GM18858 (cell line): Measurements from ENCODE around the gene SCAI.
"Not testable (repeated sequence)": the region's sequence is repeated elsewhere in the genome, so short reads cannot be mapped to it uniquely, and the experiment has no call there.

Experiments used
- ATAC-seq: cut with Tn5 transposase; IDR thresholded peaks from one replicate; pipeline ENCODE4 v1.9.1; 2021; ENCODE audit not compliant: unreplicated experiment

The SCAI gene

DNA sequence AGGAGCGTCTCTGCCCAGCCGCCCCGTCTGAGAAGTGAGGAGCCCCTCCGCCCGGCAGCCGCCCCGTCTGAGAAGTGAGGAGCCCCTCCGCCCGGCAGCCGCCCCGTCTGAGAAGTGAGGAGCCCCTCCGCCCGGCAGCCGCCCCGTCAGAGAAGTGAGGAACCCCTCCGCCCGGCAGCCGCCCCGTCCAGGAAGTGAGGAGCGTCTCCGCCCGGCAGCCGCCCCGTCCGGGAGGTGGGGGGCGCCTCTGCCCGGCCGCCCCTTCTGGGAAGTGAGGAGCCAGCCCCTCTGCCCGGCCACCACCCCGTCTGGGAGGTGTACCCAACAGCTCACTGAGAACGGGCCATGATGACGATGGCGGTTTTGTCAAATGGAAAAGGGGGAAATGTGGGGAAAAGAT lies 34.8 kb downstream of the SCAI start:
- not testable (repeated sequence) for ATAC-seq

DNA sequence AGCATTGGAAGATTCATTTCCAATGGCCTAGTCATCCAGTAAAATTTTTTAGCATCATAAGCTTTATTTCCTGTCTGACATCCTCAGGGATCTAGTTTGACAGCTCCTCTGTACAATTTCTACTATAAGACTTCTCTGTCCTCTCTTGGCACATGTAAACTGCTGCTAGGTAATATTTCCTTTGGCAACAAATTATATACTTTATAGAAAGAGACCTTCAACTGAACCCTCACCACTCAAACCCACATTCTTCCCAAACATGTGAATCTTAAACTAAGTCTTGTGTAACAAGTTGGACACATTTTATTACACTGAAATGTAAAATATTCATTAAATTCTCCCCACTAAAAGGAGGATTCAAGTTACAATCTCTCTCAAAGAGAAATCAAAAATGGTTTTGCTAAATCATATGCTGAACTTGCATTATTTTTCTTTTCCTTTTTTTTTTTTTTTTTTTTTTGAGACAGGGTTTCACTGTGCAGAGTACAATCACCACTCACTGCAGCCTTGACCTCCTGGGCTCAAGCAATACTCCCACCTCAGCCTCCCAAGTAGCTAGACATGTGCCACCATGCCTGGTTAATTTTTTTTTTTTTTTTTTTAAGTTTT lies 36.9 kb downstream of the SCAI start:
- ATAC-seq: no peak

DNA sequence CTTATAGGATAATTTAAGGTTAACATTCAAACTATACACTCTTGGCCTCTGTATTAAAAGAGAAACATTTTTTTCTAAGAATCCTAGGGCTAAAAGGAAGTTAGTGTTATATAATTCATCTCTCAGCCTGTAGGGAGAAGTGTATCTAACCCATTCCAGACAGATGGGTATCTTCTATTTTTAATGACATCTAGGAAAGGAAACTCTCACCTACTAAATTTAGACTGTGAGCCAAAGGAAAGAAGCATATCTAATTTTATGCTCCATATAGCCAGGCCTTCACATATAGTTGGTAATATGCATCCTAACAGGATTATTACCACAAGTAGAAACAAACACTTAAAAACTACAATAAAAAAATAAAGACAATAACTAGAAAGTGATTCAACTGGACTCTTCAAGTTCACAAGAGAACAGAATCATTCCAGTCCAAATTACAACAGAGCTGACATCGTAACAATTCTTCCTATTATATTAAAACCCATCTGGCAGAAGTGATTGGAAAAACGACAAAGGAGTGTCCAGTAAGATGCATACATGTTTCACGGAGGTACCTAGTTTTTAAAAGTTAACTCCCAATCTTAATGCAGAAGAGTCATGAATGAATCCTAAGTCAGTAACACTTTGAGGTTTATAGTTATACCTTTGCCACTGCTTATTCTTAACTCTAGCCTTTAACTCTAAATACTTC lies 39.4 kb downstream of the SCAI start:
- no peak for ATAC-seq

DNA sequence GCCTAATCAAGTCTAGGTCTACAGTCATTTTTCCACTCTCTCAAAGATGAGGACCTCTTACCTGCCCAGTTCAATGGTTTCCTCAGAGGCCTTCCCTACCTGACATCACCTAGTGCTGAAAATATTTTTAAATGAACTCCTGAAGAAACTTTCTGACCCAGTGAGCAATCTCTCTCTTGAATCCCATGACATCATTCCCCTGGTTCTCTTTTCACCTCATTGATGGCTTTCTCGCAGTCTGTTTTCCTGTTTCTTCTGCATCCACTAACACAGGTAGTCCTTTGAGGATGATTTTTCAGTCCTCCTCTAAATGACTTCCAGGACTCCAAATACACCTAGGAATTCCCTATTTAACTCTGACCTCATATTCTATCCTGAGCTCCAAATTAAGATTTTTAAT lies 40.3 kb downstream of the SCAI start:
- ATAC-seq: no peak

DNA sequence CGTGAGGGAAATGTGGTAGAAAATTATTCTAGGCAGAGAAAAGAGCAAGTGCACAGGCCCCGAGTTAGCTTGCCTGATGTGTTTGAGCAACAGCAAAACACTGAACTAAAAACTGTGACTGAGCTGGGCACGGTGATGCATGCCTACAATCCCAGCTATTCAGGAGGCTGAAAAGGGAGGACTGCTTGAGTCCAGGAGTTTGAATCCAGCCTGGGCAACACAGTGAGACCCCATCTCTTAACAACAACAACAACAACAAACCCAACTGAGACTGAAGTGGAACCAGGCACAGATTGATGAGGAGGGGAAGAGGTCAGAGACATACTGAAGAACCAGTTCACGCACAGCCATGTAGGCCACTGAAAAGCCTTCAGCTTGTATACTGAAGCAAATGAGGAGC lies 42.5 kb downstream of the SCAI start:
- no peak for ATAC-seq

DNA sequence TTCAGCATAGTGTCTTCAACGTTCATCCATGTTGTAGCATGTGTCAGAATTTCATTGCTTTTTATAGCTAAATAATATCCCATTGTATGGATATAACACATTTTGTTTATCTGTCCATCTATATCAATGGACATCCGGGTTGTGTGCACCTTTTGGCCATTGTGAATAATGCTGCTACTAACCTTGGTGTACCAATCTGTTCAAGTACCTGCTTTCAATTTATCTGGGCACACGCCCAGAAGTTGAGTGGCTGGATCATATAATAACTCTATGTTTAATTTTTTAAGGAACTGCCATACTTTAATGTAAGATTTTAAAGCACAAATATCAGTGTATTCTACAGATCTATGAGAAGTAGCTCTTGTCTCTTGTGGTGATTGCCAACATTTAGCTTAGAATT lies 43.5 kb downstream of the SCAI start:
- ATAC-seq: no peak

DNA sequence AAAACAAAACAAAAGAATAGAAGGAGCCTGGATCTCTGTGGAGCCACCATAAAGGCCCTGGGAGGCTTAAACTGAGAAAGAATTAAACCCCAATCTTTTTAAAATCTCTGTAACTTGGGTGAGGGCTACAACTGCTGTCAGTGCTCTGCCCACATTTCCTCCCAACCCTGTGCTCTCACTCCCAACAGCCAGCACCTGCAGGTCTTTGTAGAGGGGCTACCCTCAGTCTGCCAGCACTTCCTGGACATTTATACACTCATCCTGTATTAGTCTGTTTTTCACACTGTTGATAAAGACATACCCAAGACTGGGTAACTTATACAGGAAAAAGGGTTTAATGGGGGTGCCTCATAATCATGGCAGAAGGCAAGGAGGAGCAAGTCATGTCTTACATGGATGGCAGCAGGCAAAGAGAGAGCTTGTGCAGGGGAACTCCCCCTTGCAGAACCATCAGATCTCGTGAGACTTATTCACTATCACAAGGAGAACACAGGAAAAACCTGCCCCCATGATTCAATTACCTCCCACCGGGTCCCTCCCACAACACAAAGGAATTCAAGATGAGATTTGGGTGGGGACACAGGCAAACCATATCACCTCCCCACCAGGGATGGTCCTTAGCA lies 47.4 kb downstream of the SCAI start:
- no peak for ATAC-seq

DNA sequence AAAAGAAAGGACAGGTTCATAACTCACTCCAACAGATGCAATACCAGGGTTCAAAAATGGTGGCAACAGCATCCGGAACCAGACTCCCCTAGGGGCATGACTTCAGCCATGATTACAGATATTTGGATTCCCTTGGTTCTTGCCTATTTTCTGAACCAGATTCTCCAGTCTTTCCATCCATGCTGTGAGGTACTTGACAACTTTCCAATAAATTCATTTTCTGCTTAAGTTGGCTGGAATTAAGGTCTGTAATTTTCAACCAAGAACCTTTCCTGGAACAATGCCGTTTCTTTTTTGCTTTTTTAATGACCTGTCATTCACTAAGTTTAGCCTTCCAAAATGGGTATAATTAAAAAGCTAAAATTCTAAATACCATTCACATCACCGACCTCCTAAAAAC lies 52.2 kb downstream of the SCAI start:
- no peak for ATAC-seq

DNA sequence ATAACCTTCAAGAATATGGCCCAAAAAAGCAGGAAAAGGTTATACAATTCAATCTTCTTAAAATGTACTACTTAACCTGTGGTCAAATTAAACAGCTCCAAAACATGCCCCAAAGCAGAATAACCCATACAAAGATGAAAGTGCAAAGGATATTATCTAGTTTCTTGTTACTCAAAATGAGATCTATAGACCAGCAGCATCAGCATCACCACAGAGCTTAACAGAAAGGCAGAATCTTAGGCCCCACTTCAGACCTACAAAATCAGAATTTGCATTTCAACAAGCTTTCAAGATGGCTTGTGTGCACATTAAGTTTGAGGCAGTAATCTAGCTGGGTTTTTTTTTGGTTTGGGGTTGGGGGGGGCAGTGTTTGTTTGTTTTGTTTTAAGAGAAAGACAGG lies 54.0 kb downstream of the SCAI start:
- no peak for ATAC-seq

DNA sequence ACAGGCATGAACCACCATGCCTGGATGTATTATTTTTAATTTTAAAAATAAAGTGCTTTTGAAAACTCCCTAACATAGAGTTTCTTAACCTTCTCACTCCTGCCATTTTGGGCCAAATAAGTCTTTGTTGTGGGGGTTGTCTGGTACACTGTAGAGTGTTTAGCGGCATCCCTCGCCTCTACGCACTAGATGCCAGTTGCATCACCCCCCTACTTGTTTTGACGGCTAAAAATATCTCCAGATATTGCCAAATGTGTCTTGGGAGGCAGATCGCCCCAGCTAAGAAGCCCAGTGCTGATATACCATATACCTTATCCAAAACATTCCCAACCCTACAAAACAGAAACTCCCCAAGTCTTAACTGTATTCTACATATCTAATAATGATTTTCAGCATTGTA lies 54.6 kb downstream of the SCAI start:
- no peak for ATAC-seq

DNA sequence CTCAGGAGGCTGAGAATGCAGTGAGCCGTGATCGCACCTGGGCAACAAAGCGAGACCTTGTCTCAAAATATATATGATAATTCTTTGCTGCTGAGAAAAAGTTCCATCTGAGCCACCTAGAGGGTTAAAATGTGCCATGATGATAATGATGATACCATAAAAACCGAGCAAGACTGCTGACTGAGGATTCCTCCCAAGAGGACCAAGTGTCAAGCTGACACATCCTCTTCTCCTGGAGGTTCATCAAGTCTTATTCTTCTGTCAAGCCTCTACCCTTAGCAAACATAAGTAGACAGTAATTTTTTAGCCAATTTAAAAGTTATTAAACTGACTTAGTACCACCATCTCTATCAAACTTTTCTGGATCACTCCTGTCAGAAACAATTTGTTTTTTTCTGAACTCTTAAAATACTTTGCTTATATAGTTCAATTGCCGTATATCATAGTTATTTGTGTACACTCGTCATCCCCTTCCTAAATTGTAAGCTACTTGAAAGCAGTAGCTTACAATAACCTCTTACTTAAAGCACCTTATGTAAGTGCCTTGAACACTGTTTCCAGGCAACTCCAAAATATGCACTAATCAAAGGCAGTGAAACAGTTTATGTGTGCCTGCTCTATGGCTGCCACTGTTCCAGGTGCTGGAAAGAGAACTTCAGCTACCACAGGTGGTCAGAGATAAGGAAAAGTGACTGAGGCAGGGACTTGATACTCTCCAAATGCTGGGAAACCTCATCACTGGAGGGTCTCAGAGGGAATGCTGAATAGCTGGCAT lies 57.4 kb downstream of the SCAI start:
- no peak for ATAC-seq

DNA sequence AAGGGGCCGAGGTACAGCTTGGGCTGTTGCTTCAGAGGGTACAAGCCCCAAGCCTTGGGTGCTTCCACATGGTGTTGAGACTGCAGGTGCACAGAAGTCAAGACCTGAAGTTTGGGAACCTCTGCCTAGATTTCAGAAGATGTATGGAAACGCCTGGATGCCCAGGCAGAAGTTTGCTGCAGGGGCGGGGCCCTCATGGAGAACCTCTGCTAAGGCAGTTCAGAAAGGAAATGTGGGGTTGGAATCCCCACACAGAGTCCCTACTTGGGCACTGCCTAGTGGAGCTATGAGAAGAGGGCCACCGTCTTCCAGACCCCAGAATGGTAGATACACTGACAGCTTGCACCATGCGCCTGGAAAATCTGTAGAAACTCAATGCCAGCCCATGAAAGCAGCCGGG lies 61.1 kb downstream of the SCAI start:
- ATAC-seq: not testable (repeated sequence)

DNA sequence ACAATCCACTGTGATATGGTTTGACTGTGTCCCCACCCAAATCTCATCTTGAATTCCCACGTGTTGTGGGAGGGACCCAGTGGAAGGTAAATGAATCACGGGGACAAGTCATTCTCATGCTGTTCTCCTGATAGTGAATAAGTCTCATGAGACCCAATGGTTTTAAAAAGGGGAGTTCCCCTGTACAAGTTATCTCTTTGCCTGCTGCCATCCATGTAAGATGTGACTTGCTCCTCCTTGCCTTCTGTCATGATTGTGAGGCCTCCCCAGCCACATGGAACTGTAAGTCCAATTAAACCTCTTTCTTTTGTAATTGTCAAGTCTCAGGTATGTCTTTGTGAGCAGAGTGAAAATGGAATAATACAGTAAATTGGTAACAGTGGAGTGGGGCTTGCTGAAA lies 62.5 kb downstream of the SCAI start:
- ATAC-seq: not testable (repeated sequence)

DNA sequence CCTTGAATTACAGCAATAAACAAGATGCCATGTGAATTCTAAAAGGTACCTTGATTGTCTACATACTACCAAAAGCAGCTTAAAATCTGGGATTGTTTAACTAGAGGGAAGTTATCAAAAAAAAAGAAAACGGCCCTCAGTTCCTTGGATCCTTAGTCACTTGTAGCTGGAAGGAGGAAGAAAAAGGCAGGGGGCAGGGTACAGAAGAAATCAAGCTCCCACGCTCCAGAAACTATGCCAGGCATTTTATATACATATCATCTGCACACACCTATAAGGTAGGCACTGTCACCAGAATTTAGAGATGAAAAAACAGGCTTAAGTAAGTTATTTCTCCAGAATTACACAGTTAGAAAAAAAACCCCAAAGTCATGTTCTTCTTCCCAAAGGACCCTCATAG lies 63.4 kb downstream of the SCAI start:
- no peak for ATAC-seq

DNA sequence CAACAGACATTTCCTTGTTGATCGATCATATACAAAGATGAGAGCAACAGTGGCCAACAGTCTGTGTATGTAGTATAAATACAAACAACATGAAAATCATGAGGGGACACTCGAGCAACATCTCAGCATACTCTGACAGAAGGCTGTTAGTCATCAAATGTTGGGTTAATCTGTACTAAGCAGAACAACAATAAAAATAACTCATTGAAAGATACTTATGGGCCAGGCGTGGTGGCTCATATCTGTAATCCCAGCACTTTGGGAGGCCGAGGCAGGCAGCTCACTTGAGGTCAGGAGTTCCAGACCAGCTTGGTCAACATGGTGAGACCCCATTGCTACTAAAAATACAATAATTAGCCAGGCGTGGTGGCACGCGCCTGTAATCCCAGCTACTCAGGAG lies 67.3 kb downstream of the SCAI start:
- ATAC-seq: no peak

DNA sequence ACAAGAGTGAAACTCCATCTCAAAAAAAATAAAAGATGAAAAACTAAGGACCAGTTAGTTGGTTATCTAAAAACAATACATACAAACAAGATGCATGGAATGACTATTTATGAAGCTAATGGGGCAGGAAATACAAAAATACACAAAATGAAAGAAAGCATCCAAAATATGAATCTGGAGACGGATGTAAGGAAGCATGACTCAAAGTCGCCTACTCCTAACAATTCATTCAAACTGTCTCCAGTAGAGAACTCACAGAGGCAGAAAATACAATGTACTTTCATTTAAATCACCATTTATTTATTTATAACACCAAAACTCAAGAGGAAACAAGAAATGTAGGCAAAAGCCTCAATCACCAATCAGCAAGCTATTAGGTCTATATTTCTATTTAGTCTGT lies 68.4 kb downstream of the SCAI start:
- ATAC-seq: no peak

DNA sequence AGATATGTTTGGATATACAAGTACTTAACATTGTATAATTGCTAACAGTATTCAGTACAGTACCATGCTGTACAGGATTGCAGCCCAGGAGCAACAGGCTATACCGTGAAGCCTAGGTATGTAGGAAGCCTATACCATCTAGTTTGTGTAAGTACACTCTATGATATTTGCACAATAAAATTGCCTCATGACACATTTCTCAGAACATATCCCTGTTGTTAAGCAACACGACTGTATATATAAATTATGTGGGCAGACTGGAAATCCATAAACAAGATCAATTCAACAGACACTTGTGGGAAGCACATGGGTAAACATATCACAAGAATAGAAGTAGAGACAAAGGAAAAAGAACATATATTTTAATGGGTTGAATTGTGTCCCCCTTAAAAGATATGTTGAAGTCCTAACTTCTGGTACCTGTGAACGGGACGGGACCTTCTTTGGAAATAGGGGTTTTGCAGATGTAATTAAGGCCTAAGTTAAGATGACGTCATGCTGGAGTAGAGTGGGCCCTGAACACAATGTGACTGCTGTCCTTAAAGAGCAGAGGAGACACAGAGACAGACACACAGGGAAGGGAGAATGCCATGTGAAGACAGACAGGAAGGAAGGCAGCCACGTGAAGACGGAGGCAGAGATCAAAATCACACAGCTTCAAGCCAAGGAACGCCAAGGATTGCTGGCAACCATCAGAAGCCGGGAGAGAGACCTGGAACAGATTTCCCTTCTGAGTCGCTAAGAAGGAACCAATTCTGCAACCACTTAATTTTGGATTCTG lies 76.3 kb downstream of the SCAI start:
- ATAC-seq: no peak

DNA sequence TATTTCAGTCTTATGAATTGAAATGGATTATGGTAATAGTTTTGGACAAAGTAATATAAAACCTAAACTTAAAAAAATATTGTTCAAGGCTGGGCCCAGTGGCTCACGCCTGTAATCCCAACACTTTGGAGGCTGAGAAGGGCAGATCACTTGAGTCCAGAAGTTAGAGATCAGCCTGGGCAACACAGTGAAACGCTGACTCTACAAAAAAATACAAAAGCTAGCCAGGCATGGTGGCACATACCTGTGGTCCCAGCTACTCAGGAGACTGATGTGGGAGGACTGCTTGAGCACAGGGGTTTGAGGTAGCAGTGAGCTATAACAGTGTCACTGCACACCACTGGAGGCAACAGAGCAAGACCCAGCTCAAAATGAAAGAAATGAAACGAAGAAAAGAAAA lies 81.9 kb downstream of the SCAI start:
- ATAC-seq: no peak

DNA sequence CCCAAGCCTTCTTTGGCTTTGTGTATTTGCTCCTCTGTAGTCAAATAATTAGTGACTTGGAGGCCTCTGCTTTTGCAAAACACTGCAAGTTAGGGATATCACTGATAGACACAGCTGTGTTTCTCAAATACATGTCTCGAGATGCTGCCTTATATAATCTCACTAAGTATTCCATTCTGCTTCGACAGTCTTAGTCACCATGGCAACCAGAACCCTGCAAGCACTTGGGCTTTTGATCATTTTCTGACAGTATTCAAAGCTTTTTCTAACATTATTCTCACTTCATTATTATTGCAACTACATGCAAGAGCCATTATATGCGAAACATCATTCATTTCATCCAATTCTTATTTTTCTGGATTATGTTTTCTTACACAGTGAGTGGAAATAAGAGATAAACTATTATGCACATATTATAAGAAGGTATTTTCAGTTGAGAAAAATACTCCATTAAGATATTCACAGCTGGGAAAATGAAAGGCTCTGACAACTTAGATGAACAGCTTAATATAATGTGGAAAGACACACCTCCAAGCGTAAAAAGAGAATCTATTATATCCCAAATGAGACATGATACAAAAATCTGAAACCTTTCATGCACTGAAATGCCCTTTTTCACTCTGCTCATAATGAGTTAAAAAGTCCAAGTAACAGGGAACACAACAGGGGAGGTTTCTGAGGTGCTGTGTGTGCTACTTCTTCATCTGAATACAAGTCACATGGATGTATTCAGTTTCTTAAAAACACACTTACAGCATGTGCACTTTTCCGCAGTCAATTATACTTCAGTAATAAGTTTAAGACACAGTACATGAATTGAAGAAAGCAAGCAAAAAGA lies 93.9 kb downstream of the SCAI start:
- ATAC-seq: no peak

DNA sequence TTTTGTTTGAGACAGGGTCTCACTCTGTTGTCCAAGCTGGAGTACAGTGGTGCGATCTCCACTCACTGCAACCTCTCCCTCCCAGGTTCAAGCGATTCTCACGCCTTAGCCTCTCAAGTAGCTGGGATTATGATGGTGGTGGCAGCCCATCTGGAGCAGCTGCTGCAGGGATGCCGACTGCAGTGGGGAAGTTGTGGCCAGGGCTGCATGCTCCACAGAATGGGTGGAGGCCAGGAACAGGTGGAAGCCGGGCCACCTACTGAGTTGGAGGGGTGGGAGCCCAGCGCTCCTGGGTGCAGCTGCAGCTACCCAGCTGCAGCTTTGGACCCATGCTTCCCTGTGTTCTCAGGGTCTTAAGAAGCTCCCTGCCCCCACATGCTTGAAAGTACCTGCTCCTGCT lies 99.7 kb downstream of the SCAI start:
- ATAC-seq: no peak
